WTC11 (cell line): ENCODE data around the gene GSC2. TPM values are rescaled to one million over a fixed set of nuclear protein-coding genes. Genes with fewer than 3 reads are reported as not detected.

Experiments
- ATAC-seq: fragments of 200-7000 bp; cut with Tn5 transposase; 2 replicates; pipeline ENCODE4 v1.10.0; 2021; ENCODE audit warnings: mild to moderate bottlenecking, moderate library complexity
- CTCF ChIA-PET: fragments of 300-600 bp; sonication (Branson Sonifier 250); formaldehyde crosslinking; loops from one replicate; lab custom pipeline; 2021; ENCODE audit warnings: antibody characterized with exemption; lab: Charles Lee
- POLR2A ChIA-PET: fragments of 350-600 bp; sonication (Branson Sonifier 250); formaldehyde crosslinking; loops from one replicate; lab custom pipeline; 2021; ENCODE audit warnings: antibody characterized with exemption; lab: Charles Lee
- DNase-seq: peaks from one replicate; pipeline ENCODE4 v3.0.0; 2021; ENCODE audit warnings: low spot score
- H3K27ac Mint-ChIP-seq: 2 replicates; pipeline ENCODE4 v1.8.0; 2021; ENCODE audit warnings: mixed read lengths
- H3K27me3 Mint-ChIP-seq: 2 replicates; pipeline ENCODE4 v1.8.0; 2021; ENCODE audit warnings: low read depth, mild to moderate bottlenecking, moderate library complexity, mixed read lengths
- H3K36me3 Mint-ChIP-seq: 2 replicates; pipeline ENCODE4 v1.8.0; 2021; ENCODE audit warnings: mixed read lengths
- H3K4me1 Mint-ChIP-seq: 2 replicates; pipeline ENCODE4 v1.8.0; 2022; ENCODE audit warnings: mixed read lengths
- H3K4me3 Mint-ChIP-seq: 2 replicates; pipeline ENCODE4 v1.8.0; 2021; ENCODE audit warnings: mild to moderate bottlenecking, moderate library complexity, mixed read lengths
- H3K9me3 Mint-ChIP-seq: 2 replicates; pipeline ENCODE4 v1.8.0; 2021; ENCODE audit warnings: mixed read lengths
- ETV6 ChIP-seq: sonication (generic); formaldehyde crosslinking; IDR thresholded peaks from 2 replicates; pipeline ENCODE4 v1.8.1; 2022; ENCODE audit warnings: mild to moderate bottlenecking, missing genetic modification reagents
- FOXJ3 ChIP-seq: sonication (generic); formaldehyde crosslinking; IDR thresholded peaks from 2 replicates; pipeline ENCODE4 v1.9.0; 2021; ENCODE audit warnings: missing genetic modification reagents, mild to moderate bottlenecking, borderline replicate concordance
- HMGA2 ChIP-seq: fragments of 250-450 bp; sonication (Bioruptor Pico); IDR thresholded peaks from 2 replicates; pipeline ENCODE4 v1.4.0; 2021; ENCODE audit warnings: mild to moderate bottlenecking, moderate library complexity
- IRF2 ChIP-seq: sonication (generic); formaldehyde crosslinking; IDR thresholded peaks from 2 replicates; pipeline ENCODE4 v1.8.0; 2022; ENCODE audit warnings: low read depth, missing genetic modification reagents, borderline replicate concordance
- NFATC4 ChIP-seq: fragments of 250-450 bp; sonication (Bioruptor Pico); IDR thresholded peaks from 2 replicates; pipeline ENCODE4 v1.9.0; 2021; ENCODE audit warnings: mild to moderate bottlenecking
- SMAD3 ChIP-seq: sonication (generic); formaldehyde crosslinking; IDR thresholded peaks from 2 replicates; pipeline ENCODE4 v1.8.0; 2022; ENCODE audit warnings: missing genetic modification reagents, mild to moderate bottlenecking, borderline replicate concordance
- SP1 ChIP-seq: sonication (generic); formaldehyde crosslinking; conservative IDR thresholded peaks from 2 replicates; pipeline ENCODE4 v1.8.1; 2022; ENCODE audit warnings: missing genetic modification reagents
- TP53 ChIP-seq: sonication (generic); formaldehyde crosslinking; IDR thresholded peaks from 2 replicates; pipeline ENCODE4 v1.8.1; 2023; ENCODE audit warnings: mild to moderate bottlenecking, missing genetic modification reagents
- ZNF232 ChIP-seq: sonication (generic); formaldehyde crosslinking; IDR thresholded peaks from 2 replicates; pipeline ENCODE4 v1.8.0; 2022; ENCODE audit warnings: mild to moderate bottlenecking, missing genetic modification reagents
- total RNA-seq: library from RNA; stranded (reverse); gene quantifications from 3 replicates; pipeline ENCODE4 v1.2.3, GENCODE V29; 2021
- TF ChIP-seq, protein P1 (sequence below): sonication (generic); formaldehyde crosslinking; IDR thresholded peaks from 2 replicates; pipeline ENCODE4 v1.8.1; 2023; ENCODE audit warnings: mild to moderate bottlenecking, missing genetic modification reagents, moderate library complexity
- TF ChIP-seq, protein P2 (sequence below): sonication (generic); formaldehyde crosslinking; IDR thresholded peaks from 2 replicates; pipeline ENCODE4 v1.8.1; 2023; ENCODE audit warnings: mild to moderate bottlenecking, moderate library complexity, missing genetic modification reagents
- TF ChIP-seq, protein P3 (sequence below): fragments of 250-450 bp; sonication (Bioruptor Pico); IDR thresholded peaks from 2 replicates; pipeline ENCODE4 v1.9.0; 2021; ENCODE audit warnings: moderate library complexity, mild to moderate bottlenecking, inconsistent platforms, borderline replicate concordance
- TF ChIP-seq, protein P4 (sequence below): fragments of 200-600 bp; IDR thresholded peaks from 2 replicates; pipeline ENCODE4 v1.8.0; 2022; ENCODE audit warnings: antibody characterized with exemption
- TF ChIP-seq, protein P5 (sequence below): sonication (generic); formaldehyde crosslinking; IDR thresholded peaks from 2 replicates; pipeline ENCODE4 v1.8.0; 2022; ENCODE audit warnings: mild to moderate bottlenecking, missing genetic modification reagents
- TF ChIP-seq, protein P6 (sequence below): fragments of 250-450 bp; sonication (Bioruptor Pico); conservative IDR thresholded peaks from 2 replicates; pipeline ENCODE4 v1.9.0; 2021; ENCODE audit warnings: mild to moderate bottlenecking
- TF ChIP-seq, protein P7 (sequence below): sonication (generic); formaldehyde crosslinking; IDR thresholded peaks from 2 replicates; pipeline ENCODE4 v1.8.1; 2022; ENCODE audit warnings: mild to moderate bottlenecking, missing genetic modification reagents, moderate library complexity, borderline replicate concordance

The GSC2 gene
- total RNA-seq, 1 experiment from 2014 or later, result 0.68 TPM

DNA sequence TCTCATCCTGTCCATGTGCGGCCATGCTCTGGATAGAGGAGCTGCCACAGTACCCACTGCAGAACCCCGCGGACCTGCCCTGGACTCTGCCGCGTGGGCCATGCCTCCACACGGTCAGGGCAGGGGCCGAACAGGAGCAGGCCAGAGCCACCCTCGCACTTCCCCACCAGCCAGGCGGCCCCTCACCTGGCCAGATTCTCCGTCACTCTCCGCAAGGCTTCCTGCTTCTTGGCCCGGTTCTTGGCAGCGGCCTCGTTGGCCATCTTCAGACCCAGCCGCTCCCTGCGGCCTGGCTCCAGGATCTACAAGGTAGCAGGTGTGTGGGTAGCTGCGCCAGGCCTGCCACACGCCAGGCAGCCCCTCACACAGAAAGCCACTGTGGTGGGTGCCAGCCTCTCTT is 15.2 kb downstream of the GSC2 start:
- Mint-ChIP-seq H3K27ac (no peak overlapping the region), H3K9me3 (no peaks in the 10 kb centered on the region), H3K27me3 (no peaks in the 10 kb centered on the region), H3K4me1 (no peaks in the 10 kb centered on the region), H3K36me3 (peaks cover 31% of the 10 kb centered on the region), H3K4me3 (no peak overlapping the region)
- POLR2A ChIA-PET, result no interaction called here
- ATAC-seq (no peak), DNase-seq (no peak)
- TF ChIP-seq, protein P1, sequence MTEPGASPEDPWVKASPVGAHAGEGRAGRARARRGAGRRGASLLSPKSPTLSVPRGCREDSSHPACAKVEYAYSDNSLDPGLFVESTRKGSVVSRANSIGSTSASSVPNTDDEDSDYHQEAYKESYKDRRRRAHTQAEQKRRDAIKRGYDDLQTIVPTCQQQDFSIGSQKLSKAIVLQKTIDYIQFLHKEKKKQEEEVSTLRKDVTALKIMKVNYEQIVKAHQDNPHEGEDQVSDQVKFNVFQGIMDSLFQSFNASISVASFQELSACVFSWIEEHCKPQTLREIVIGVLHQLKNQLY (CRISPR knock-in tag), result no peak
- TF ChIP-seq ETV6 (CRISPR knock-in tag) (no peak), SP1 (CRISPR knock-in tag) (no peak), FOXJ3 (CRISPR knock-in tag) (no peak), SMAD3 (CRISPR knock-in tag) (no peak), HMGA2 (no peak)
- TF ChIP-seq, protein P2, sequence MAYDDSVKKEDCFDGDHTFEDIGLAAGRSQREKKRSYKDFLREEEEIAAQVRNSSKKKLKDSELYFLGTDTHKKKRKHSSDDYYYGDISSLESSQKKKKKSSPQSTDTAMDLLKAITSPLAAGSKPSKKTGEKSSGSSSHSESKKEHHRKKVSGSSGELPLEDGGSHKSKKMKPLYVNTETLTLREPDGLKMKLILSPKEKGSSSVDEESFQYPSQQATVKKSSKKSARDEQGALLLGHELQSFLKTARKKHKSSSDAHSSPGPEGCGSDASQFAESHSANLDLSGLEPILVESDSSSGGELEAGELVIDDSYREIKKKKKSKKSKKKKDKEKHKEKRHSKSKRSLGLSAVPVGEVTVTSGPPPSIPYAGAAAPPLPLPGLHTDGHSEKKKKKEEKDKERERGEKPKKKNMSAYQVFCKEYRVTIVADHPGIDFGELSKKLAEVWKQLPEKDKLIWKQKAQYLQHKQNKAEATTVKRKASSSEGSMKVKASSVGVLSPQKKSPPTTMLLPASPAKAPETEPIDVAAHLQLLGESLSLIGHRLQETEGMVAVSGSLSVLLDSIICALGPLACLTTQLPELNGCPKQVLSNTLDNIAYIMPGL (CRISPR knock-in tag), result no peak
- TF ChIP-seq, protein P3, sequence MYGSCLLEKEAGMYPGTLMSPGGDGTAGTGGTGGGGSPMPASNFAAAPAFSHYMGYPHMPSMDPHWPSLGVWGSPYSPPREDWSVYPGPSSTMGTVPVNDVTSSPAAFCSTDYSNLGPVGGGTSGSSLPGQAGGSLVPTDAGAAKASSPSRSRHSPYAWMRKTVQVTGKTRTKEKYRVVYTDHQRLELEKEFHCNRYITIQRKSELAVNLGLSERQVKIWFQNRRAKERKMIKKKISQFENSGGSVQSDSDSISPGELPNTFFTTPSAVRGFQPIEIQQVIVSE (CRISPR knock-in tag), result no peak
- TF ChIP-seq, protein P4, sequence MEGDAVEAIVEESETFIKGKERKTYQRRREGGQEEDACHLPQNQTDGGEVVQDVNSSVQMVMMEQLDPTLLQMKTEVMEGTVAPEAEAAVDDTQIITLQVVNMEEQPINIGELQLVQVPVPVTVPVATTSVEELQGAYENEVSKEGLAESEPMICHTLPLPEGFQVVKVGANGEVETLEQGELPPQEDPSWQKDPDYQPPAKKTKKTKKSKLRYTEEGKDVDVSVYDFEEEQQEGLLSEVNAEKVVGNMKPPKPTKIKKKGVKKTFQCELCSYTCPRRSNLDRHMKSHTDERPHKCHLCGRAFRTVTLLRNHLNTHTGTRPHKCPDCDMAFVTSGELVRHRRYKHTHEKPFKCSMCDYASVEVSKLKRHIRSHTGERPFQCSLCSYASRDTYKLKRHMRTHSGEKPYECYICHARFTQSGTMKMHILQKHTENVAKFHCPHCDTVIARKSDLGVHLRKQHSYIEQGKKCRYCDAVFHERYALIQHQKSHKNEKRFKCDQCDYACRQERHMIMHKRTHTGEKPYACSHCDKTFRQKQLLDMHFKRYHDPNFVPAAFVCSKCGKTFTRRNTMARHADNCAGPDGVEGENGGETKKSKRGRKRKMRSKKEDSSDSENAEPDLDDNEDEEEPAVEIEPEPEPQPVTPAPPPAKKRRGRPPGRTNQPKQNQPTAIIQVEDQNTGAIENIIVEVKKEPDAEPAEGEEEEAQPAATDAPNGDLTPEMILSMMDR, result no peak
- CTCF ChIA-PET, result interaction anchor here (1.4 kb wide), 1 partner anchor 9 kb away, joined by 7 read pairs; the partner anchor contains the start of gene ESS2

DNA sequence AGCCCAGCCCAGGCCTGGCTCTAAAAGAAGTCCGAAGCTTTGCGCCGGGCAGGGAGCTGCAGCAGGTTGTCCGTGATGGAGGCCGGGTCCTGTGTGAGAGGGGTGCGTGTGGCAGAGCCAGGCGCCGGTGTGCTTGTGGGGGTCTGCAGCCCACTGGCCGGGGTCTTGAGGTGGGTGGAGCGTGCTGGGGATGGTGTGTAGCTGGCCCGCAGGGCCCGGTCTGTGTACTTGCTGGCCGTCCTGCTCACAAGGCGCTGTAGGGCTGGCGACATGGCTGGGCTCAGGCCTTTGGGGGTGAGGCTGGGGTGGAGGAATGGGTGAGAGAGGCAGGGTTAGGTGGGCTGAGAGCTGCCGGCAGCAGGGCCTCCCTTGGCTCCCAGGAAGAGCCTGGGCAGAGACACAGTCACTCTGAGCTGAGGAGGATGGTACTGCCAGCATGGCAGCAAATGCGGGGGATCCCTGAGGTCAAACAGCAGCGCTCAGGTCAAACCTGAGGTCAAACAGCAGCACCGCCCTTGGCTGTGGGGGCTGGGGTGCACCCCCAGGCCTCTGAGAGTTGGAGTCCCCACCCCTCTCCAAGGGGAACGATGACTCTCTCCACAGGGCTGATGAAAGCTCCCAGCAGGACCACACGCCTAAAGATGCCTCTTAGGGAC is 15.8 kb downstream of the GSC2 start:
- TF ChIP-seq NFATC4 (no peak), ZNF232 (CRISPR knock-in tag) (no peak), IRF2 (CRISPR knock-in tag) (no peak), FOXJ3 (CRISPR knock-in tag) (no peak)
- TF ChIP-seq, protein P5, sequence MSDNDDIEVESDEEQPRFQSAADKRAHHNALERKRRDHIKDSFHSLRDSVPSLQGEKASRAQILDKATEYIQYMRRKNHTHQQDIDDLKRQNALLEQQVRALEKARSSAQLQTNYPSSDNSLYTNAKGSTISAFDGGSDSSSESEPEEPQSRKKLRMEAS (CRISPR knock-in tag), result no peak
- TF ChIP-seq, protein P6, sequence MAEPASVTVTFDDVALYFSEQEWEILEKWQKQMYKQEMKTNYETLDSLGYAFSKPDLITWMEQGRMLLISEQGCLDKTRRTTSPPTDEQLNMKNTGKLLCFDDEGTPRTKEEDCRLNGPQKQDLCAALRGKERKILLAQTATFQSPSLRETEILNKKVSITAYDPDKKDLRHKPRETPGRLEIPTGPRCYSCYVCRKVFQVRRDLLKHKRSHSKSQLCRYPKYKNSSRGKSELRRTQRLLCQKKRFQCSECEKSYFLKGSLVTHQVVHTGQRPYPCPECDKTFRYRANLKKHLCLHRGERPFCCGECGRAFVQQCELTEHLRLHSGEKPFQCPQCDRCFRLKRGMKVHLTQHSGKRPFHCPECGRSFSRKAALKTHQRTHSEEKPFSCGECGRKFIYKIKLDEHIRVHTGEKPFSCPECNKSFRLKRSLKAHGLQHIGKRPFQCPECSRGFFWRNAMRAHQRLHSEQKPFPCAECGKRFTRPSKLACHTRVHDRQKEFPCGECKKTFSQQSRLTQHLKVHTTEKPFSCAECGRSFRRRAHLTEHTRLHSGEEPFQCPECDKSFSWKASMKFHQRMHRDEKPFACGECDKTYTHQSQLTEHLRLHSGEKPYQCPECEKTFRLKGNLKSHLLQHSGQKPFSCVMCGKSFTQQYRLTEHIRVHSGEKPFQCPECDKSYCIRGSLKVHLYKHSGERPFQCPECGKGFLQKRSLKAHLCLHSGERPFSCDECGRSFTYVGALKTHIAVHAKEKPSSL (CRISPR knock-in tag), result no peak
- peaks cover 26% of the 10 kb centered on the region for H3K36me3 Mint-ChIP-seq
- H3K27ac Mint-ChIP-seq, result no peak overlapping the region
- H3K4me1 Mint-ChIP-seq, result no peaks in the 10 kb centered on the region
- no peaks in the 10 kb centered on the region for H3K27me3 Mint-ChIP-seq
- ChIA-PET CTCF (no interaction called here), POLR2A (no interaction called here)
- DNase-seq (no peak), ATAC-seq (no peak)
- no peak overlapping the region for H3K4me3 Mint-ChIP-seq
- H3K9me3 Mint-ChIP-seq, result no peaks in the 10 kb centered on the region

DNA sequence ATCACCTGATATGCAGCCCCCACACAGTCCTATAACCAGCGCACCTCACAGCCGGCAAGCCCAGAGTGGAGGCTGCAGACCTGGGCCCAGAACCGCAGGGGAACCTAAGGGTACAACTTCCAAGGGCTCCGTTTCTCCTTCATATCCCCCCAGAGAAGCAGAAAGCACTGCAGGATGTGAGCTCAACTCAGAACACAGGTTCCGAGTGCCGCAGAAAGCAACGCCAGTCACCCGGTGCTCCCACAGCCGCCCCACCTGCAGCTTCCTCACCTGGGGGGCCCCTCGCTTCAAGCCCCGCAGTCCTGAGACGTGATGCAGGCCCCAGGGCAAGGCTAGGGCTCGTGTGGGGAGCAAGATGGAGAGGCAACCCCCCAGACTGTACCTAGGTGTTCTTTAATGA is 16.5 kb downstream of the GSC2 start:
- CTCF ChIA-PET, result interaction anchor here (1.9 kb wide), 1 partner anchor 11 kb away, joined by 7 read pairs; the partner anchor contains the start of gene ESS2
- Mint-ChIP-seq H3K27ac (no peak overlapping the region), H3K4me1 (no peaks in the 10 kb centered on the region)
- no peak for ATAC-seq
- TF ChIP-seq TP53 (CRISPR knock-in tag), result no peak
- TF ChIP-seq, protein P7, sequence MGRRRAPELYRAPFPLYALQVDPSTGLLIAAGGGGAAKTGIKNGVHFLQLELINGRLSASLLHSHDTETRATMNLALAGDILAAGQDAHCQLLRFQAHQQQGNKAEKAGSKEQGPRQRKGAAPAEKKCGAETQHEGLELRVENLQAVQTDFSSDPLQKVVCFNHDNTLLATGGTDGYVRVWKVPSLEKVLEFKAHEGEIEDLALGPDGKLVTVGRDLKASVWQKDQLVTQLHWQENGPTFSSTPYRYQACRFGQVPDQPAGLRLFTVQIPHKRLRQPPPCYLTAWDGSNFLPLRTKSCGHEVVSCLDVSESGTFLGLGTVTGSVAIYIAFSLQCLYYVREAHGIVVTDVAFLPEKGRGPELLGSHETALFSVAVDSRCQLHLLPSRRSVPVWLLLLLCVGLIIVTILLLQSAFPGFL (CRISPR knock-in tag), result no peak
- TF ChIP-seq, all 79 proteins: peak for 0
- no peak overlapping the region for H3K4me3 Mint-ChIP-seq
- H3K9me3 Mint-ChIP-seq, result no peaks in the 10 kb centered on the region
- POLR2A ChIA-PET, result no interaction called here
- H3K27me3 Mint-ChIP-seq, result no peaks in the 10 kb centered on the region
- DNase-seq, result no peak
- peaks cover 20% of the 10 kb centered on the region for H3K36me3 Mint-ChIP-seq
